Keratinocyte (primary cell): ENCODE results near the gene RTN3. TPM values are rescaled to one million over a fixed set of nuclear protein-coding genes. Genes with fewer than 3 reads are reported as not detected.
"Not testable (repeated sequence)": the region's sequence is repeated elsewhere in the genome, so short reads cannot be mapped to it uniquely, and the experiment has no call there.

Experiments used
- DNase-seq: peaks from one replicate; pipeline ENCODE4 v3.0.0-alpha.2; 2011; ENCODE audit warnings: low read depth, missing footprints, low spot score
- FAIRE-seq: peaks from 2 replicates; lab custom pipeline; 2011; peaks lifted over from hg19 to GRCh38; lab: Jason Lieb, UNC
- H2AFZ ChIP-seq: 2 replicates; pipeline ENCODE4 v1.6.0; 2012; ENCODE audit warnings: low read length, control low read depth, inconsistent platforms; ENCODE audit not compliant: control insufficient read depth
- H3K27ac ChIP-seq: 2 replicates; pipeline ENCODE4 v1.5.1; 2011; ENCODE audit warnings: low read length; ENCODE audit not compliant: control insufficient read depth, insufficient read depth
- H3K27me3 ChIP-seq: 3 replicates; pipeline ENCODE4 v1.6.0; 2011; ENCODE audit warnings: low read length; ENCODE audit not compliant: control insufficient read depth, insufficient read depth; ENCODE audit errors: extremely low read depth
- H3K36me3 ChIP-seq, 2 experiments: 2 replicates in 1 of 2; 3 replicates in 1 of 2; pipeline ENCODE4 v1.5.1; 2011; ENCODE audit warnings: low read length in 2 of 2, mild to moderate bottlenecking in 1 of 2; ENCODE audit not compliant: control insufficient read depth in 2 of 2, insufficient read depth in 2 of 2; ENCODE audit errors: extremely low read depth in 1 of 2
- H3K4me1 ChIP-seq: 3 replicates; pipeline ENCODE4 v1.5.1; 2011; ENCODE audit warnings: low read length; ENCODE audit not compliant: control insufficient read depth, insufficient read depth; ENCODE audit errors: extremely low read depth
- H3K4me2 ChIP-seq: 3 replicates; pipeline ENCODE4 v1.6.0; 2011; ENCODE audit warnings: low read depth, low read length; ENCODE audit not compliant: control insufficient read depth, insufficient read depth; ENCODE audit errors: extremely low read depth
- H3K4me3 ChIP-seq, 3 experiments: fragments of 200-600 bp in 1 of 3; sonication (generic) in 1 of 3; 2 replicates in 2 of 3; 3 replicates in 1 of 3; pipeline ENCODE4 v1.5.1; 2011 to 2016; ENCODE audit warnings: low read length in 3 of 3, mild to moderate bottlenecking in 3 of 3, control low read depth in 2 of 3, inconsistent platforms in 1 of 3, low read depth in 1 of 3, mixed read lengths in 1 of 3, mixed run types in 1 of 3, moderate library complexity in 1 of 3; ENCODE audit not compliant: control insufficient read depth in 2 of 3, insufficient read depth in 2 of 3; ENCODE audit errors: extremely low read depth in 1 of 3
- H3K79me2 ChIP-seq: 2 replicates; pipeline ENCODE4 v1.6.0; 2012; ENCODE audit warnings: low read length; ENCODE audit not compliant: control insufficient read depth, insufficient read depth
- H3K9ac ChIP-seq: 3 replicates; pipeline ENCODE4 v1.6.0; 2011; ENCODE audit warnings: low read length; ENCODE audit not compliant: control insufficient read depth, insufficient read depth; ENCODE audit errors: extremely low read depth
- H3K9me1 ChIP-seq: 3 replicates; pipeline ENCODE4 v1.6.0; 2011; ENCODE audit warnings: low read length; ENCODE audit not compliant: control insufficient read depth, insufficient read depth; ENCODE audit errors: extremely low read depth
- H3K9me3 ChIP-seq: 2 replicates; pipeline ENCODE4 v1.5.1; 2012; ENCODE audit warnings: low read depth, low read length; ENCODE audit not compliant: control insufficient read depth
- H4K20me1 ChIP-seq: 3 replicates; pipeline ENCODE4 v1.6.0; 2011; ENCODE audit warnings: low read length; ENCODE audit not compliant: control insufficient read depth, insufficient read depth; ENCODE audit errors: extremely low read depth
- CTCF ChIP-seq, 3 experiments: IDR thresholded peaks in 1 of 3; conservative IDR thresholded peaks in 1 of 3; optimal IDR thresholded peaks in 1 of 3; 2 replicates in 2 of 3; 3 replicates in 1 of 3; pipeline versions ENCODE3 to v1.5.1; 2011; ENCODE audit warnings: low read length in 3 of 3, mild to moderate bottlenecking in 3 of 3, moderate library complexity in 2 of 3, control low read depth in 1 of 3, inconsistent platforms in 1 of 3; ENCODE audit not compliant: insufficient read depth in 2 of 3; ENCODE audit errors: extremely low read depth in 1 of 3
- EZH2 ChIP-seq: IDR thresholded peaks from one replicate; pipeline ENCODE4 v1.6.1; 2012; ENCODE audit warnings: inconsistent platforms, mild to moderate bottlenecking, low read length, moderate library complexity
- dilution Hi-C: fragments of 300-500 bp; cut with MboI; formaldehyde crosslinking; loops from one replicate; pipeline ENCODE4 v1.7.0; 2020; ENCODE audit warnings: low sequenced_read_pairs; ENCODE audit not compliant: extremely low pct_ligation_motif_present
- polyA plus RNA-seq, 5 experiments: library from polyadenylated mRNA; depleted of rRNA in 3 of 5; stranded (reverse) in 3 of 5; stranded (forward) in 1 of 5; unstranded in 1 of 5; fragments of >200 nt; gene quantifications; 1 replicate in 1 of 5; 2 replicates in 3 of 5; 3 replicates in 1 of 5; pipeline versions ENCODE4 v1.2.1 to v1.2.3, GENCODE V29; 2011 to 2012; ENCODE audit warnings: missing spikeins in 2 of 5, low read depth in 1 of 5, low replicate concordance in 1 of 5

RTN3 gene
- polyA plus RNA-seq, 1 donor (not counting 4 experiments of a cell fraction or from before 2014, with no cell fraction given): 50.8 TPM

GRCh38 chr11:63770763-63771162 lies 89.5 kb downstream of the RTN3 start:
- Histone ChIP-seq H3K27ac (no peak overlapping the region), H3K79me2 (peaks cover 3% of the 10 kb centered on the region), H3K36me3 (no peaks in the 10 kb centered on the region), H3K9me1 (no peaks in the 10 kb centered on the region), H3K9me3 (no peaks in the 10 kb centered on the region), H3K9ac (no peak overlapping the region), H3K27me3 (no peaks in the 10 kb centered on the region), H4K20me1 (peaks cover 5% of the 10 kb centered on the region), H2AFZ (no peak overlapping the region), H3K4me3 (no peak overlapping the region), H3K4me2 (no peak overlapping the region), H3K4me1 (peaks cover 8% of the 10 kb centered on the region)
- DNase-seq: no peak
- TF ChIP-seq CTCF (optimal IDR thresholded peaks at IDR 0.05 in 1 of 3, IDR thresholded peaks at IDR 0.05 in 1 of 3, conservative IDR thresholded peaks at IDR 0.05 in 1 of 3; ENCODE audit: extremely low read depth in 1 of 3, insufficient read depth in 2 of 3, low read length in 3 of 3): no peak
- TF ChIP-seq EZH2: no peak
- dilution Hi-C loops: no loop called here
- FAIRE-seq: no peak

GRCh38 chr11:63771741-63772318 lies 90.5 kb downstream of the RTN3 start:
- H3K9me1 ChIP-seq, H3K79me2 ChIP-seq, H3K9me3 ChIP-seq, H3K27ac ChIP-seq, H3K27me3 ChIP-seq, H2AFZ ChIP-seq, H4K20me1 ChIP-seq, H3K4me1 ChIP-seq, H3K36me3 ChIP-seq, DNase-seq, H3K4me2 ChIP-seq, FAIRE-seq, H3K4me3 ChIP-seq, dilution Hi-C loops, H3K9ac ChIP-seq: not testable (repeated sequence)

- Histone ChIP-seq H3K4me2 (no peak overlapping the region), H3K4me1 (no peaks in the 10 kb centered on the region), H3K4me3 (no peak overlapping the region), H3K9me1 (no peaks in the 10 kb centered on the region), H3K27me3 (no peaks in the 10 kb centered on the region), H3K79me2 (no peaks in the 10 kb centered on the region), H3K9ac (no peak overlapping the region), H2AFZ (no peak overlapping the region), H3K36me3 (no peaks in the 10 kb centered on the region), H3K27ac (no peak overlapping the region), H3K9me3 (no peaks in the 10 kb centered on the region), H4K20me1 (no peaks in the 10 kb centered on the region)
- no peak for TF ChIP-seq CTCF (optimal IDR thresholded peaks at IDR 0.05 in 1 of 3, IDR thresholded peaks at IDR 0.05 in 1 of 3, conservative IDR thresholded peaks at IDR 0.05 in 1 of 3; ENCODE audit: extremely low read depth in 1 of 3, insufficient read depth in 2 of 3, low read length in 3 of 3)
- no peak for TF ChIP-seq EZH2
- dilution Hi-C loops: no loop called here
- DNase-seq: no peak
- no peak for FAIRE-seq
These were observed 93.9 kb downstream of the RTN3 start for GRCh38 chr11:63775191-63775590.
